ENCODE results near the gene PRKG1. TPM values are rescaled to one million over a fixed set of nuclear protein-coding genes. Genes with fewer than 3 reads are reported as not detected.

Gene PRKG1
- total and polyA plus RNA-seq, 2 of the 8 experiments (the other 6 are each of a cell fraction or from before 2014, with no cell fraction given), result 4.2 to 15.2 TPM

GRCh38 chr10:51862149-51862548 is 787.9 kb downstream of the PRKG1 start:
- no peaks in the 10 kb centered on the region for H3K79me1 ChIP-seq (ENCODE audit: low read depth, low read length)
- no peak overlapping the region for H2BK20ac ChIP-seq (ENCODE audit: low read length)
- FAIRE-seq, result no peak
- no peak overlapping the region for H2BK12ac ChIP-seq (ENCODE audit: low read depth, low read length)
- no peak overlapping the region for H4K5ac ChIP-seq (ENCODE audit: insufficient read length, low read depth, low read length)
- H3K9me3 ChIP-seq (ENCODE audit: insufficient read depth in 2 of 2, low read depth in 1 of 2, low read length in 1 of 2), result no peaks in the 10 kb centered on the region
- no peak overlapping the region for H2BK120ac ChIP-seq (replicated peaks; ENCODE audit: low read depth, low read length)
- H3K4ac ChIP-seq (replicated peaks; ENCODE audit: insufficient read length, low read depth, low read length), result no peak overlapping the region
- no peak overlapping the region for H3K4me3 ChIP-seq (ENCODE audit: extremely low read depth in 1 of 4, insufficient read depth in 2 of 4, low read depth in 3 of 4, low read length in 4 of 4)
- no peak overlapping the region for H2AFZ ChIP-seq (ENCODE audit: low read length)
- H2BK5ac ChIP-seq (ENCODE audit: low read depth, low read length), result no peak overlapping the region
- no peak overlapping the region for H4K91ac ChIP-seq (replicated peaks; ENCODE audit: insufficient read length, low read length)
- no peak overlapping the region for H3K56ac ChIP-seq (replicated peaks; ENCODE audit: insufficient read length, low read depth, low read length)
- H3K27ac ChIP-seq (ENCODE audit: low read depth, low read length), result no peak overlapping the region
- no peaks in the 10 kb centered on the region for H3K79me2 ChIP-seq (ENCODE audit: control insufficient read depth in 1 of 2, insufficient read depth in 2 of 2, low read length in 2 of 2)
- 90% methylated on average over 3 of the region's 3 CpGs; no CpG with 5 or more reads in 1 of the 2 experiments for WGBS, 2 experiments (ENCODE audit: extremely low coverage in 1 of 2, insufficient coverage in 1 of 2, insufficient read length in 1 of 2, insufficient replicate concordance in 2 of 2, low coverage in 1 of 2, low lambda C conversion rate in 2 of 2, missing lambda C conversion rate in 1 of 2)
- H2AK5ac ChIP-seq (ENCODE audit: low read depth, low read length), result no peak overlapping the region
- H3K23me2 ChIP-seq (ENCODE audit: low read depth, low read length), result no peaks in the 10 kb centered on the region
- H3K18ac ChIP-seq (ENCODE audit: extremely low read depth, low read length), result no peak overlapping the region
- H3K9ac ChIP-seq (replicated peaks in 1 of 4; ENCODE audit: extremely low read depth in 1 of 4, low read depth in 3 of 4, low read length in 3 of 4), result no peak overlapping the region
- no peak overlapping the region for H3K23ac ChIP-seq (ENCODE audit: insufficient read length)
- no peak for DNase-seq (ENCODE audit: low read depth in 1 of 2, low spot score in 2 of 2)
- no peak overlapping the region for H3K14ac ChIP-seq (ENCODE audit: insufficient read length)
- H3K4me1 ChIP-seq (replicated peaks in 1 of 4; ENCODE audit: control insufficient read depth in 3 of 4, insufficient read depth in 4 of 4, low read length in 3 of 4), result peaks cover 0 to 5% (median 2%) of the 10 kb centered on the region in 4 experiments; a peak in 2 of 7 replicates
- no peak overlapping the region for H3K4me2 ChIP-seq (ENCODE audit: insufficient read depth in 1 of 2, low read depth in 2 of 2, low read length in 2 of 2)
- peaks cover 0 to 2% (median 0%) of the 10 kb centered on the region in 4 experiments; a peak in 3 of 7 replicates for H3K27me3 ChIP-seq (replicated peaks in 1 of 4; ENCODE audit: control insufficient read depth in 3 of 4, extremely low read depth in 1 of 4, insufficient read depth in 3 of 4, low read length in 3 of 4)
- POLR2A ChIA-PET (ENCODE audit: partially characterized antibody), result interaction anchor here (0.8 kb wide), 1 partner anchor 48 kb away, joined by 3 read pairs; no protein-coding TSS in a partner anchor
- CTCF ChIA-PET (ENCODE audit: partially characterized antibody), result interaction anchor here (1.2 kb wide), 1 partner anchor 15 kb away, joined by 4 read pairs; no protein-coding TSS in a partner anchor
- H4K8ac ChIP-seq (ENCODE audit: extremely low read depth, insufficient read depth, low read length), result no peak overlapping the region
- TF ChIP-seq MAFK (IDR thresholded peaks at IDR 0.05; ENCODE audit: low read depth, low read length), result no peak
- no peak for TF ChIP-seq TCF12 (IDR thresholded peaks at IDR 0.05; ENCODE audit: low read depth, low read length)
- TF ChIP-seq POLR2AphosphoS5 (IDR thresholded peaks at IDR 0.05; ENCODE audit: low read depth, low read length), result no peak
- no peak for TF ChIP-seq SUZ12 (IDR thresholded peaks at IDR 0.05; ENCODE audit: low read length)
- no peak for TF ChIP-seq CHD1 (IDR thresholded peaks at IDR 0.05; ENCODE audit: low read depth, low read length)
- no peak for TF ChIP-seq YY1 (IDR thresholded peaks at IDR 0.05; ENCODE audit: low read depth, low read length)
- TF ChIP-seq KDM4A (IDR thresholded peaks at IDR 0.05; ENCODE audit: low read depth, low read length, severe bottlenecking), result no peak
- no peak for TF ChIP-seq EGR1 (IDR thresholded peaks at IDR 0.05; ENCODE audit: borderline replicate concordance, low read depth, low read length)
- no peak for TF ChIP-seq JUND (IDR thresholded peaks at IDR 0.05; ENCODE audit: low read length)
- TF ChIP-seq BRCA1 (IDR thresholded peaks at IDR 0.05; ENCODE audit: low read depth, low read length), result no peak
- TF ChIP-seq RFX5 (IDR thresholded peaks at IDR 0.05; ENCODE audit: borderline replicate concordance, low read depth, low read length), result no peak
- no peak for TF ChIP-seq JUN (IDR thresholded peaks at IDR 0.05; ENCODE audit: low read depth, low read length)
- no peak for TF ChIP-seq MAX (IDR thresholded peaks at IDR 0.05)
- no peaks in the 10 kb centered on the region for H4K20me1 ChIP-seq (replicated peaks in 1 of 2; ENCODE audit: control insufficient read depth in 1 of 2, insufficient read depth in 2 of 2, low read length in 2 of 2)
- no peak overlapping the region for H2BK15ac ChIP-seq (ENCODE audit: low read length)
- no peaks in the 10 kb centered on the region for H3K36me3 ChIP-seq (ENCODE audit: control insufficient read depth in 2 of 4, insufficient read depth in 4 of 4, low read length in 3 of 4)

All from H1 (cell line).